ENCODE results near the gene CRY1. TPM values are rescaled to one million over a fixed set of nuclear protein-coding genes. Genes with fewer than 3 reads are reported as not detected.

The CRY1 gene
- total and polyA plus RNA-seq, 2 of the 4 experiments (the other 2 are of a cell fraction) = 5.9 to 9.9 TPM

- CTCF ChIA-PET = interaction anchor here (0.7 kb wide), 1 partner anchor 845 kb away, joined by 5 read pairs; no protein-coding TSS in a partner anchor
- Histone ChIP-seq H3K9ac (ENCODE audit: low read depth, low read length) (no peak overlapping the region), H3K14ac (replicated peaks; ENCODE audit: low read depth, low read length) (no peak overlapping the region), H2BK120ac (ENCODE audit: low read depth, low read length) (no peak overlapping the region), H2AFZ (replicated peaks; ENCODE audit: low read length, poor library complexity) (no peak overlapping the region), H4K20me1 (ENCODE audit: insufficient read depth, low read length) (no peaks in the 10 kb centered on the region), H3K4ac (ENCODE audit: low read depth, low read length) (no peak overlapping the region), H3K27ac (ENCODE audit: insufficient read depth, low read length) (no peak overlapping the region), H2AK5ac (ENCODE audit: low read depth, low read length) (no peak overlapping the region), H3K18ac (ENCODE audit: low read depth, low read length) (no peak overlapping the region), H3K27me3 (ENCODE audit: control insufficient read depth, insufficient read depth, low read length) (peaks cover 22% of the 10 kb centered on the region), H2BK5ac (ENCODE audit: low read depth, low read length, poor library complexity, severe bottlenecking) (no peak overlapping the region), H4K91ac (ENCODE audit: insufficient read depth, low read depth, low read length) (no peak overlapping the region), H3K56ac (ENCODE audit: extremely low read depth, insufficient read depth, low read length) (no peak overlapping the region), H3K79me1 (ENCODE audit: low read depth in 1 of 2, low read length in 2 of 2) (no peaks in the 10 kb centered on the region), H4K8ac (ENCODE audit: low read depth in 2 of 2, low read length in 2 of 2) (no peak overlapping the region), H2BK20ac (ENCODE audit: low read depth, low read length) (no peak overlapping the region), H2AK9ac (replicated peaks; ENCODE audit: low read depth, low read length, poor library complexity) (no peak overlapping the region), H3K4me1 (ENCODE audit: control insufficient read depth, insufficient read depth, low read length) (no peaks in the 10 kb centered on the region), H3K4me3 (ENCODE audit: insufficient read depth, low read depth, low read length) (no peak overlapping the region), H3K23ac (ENCODE audit: low read depth, low read length) (no peak overlapping the region), H2BK15ac (ENCODE audit: low read depth, low read length) (no peak overlapping the region), H4K5ac (ENCODE audit: low read depth, low read length) (no peak overlapping the region), H3K9me3 (ENCODE audit: control insufficient read depth, insufficient read depth, low read length) (no peaks in the 10 kb centered on the region), H3K9me1 (ENCODE audit: insufficient read depth, low read length) (no peaks in the 10 kb centered on the region), H3K4me2 (ENCODE audit: low read depth, low read length) (no peak overlapping the region), H3K36me3 (ENCODE audit: control insufficient read depth, insufficient read depth, low read length) (no peaks in the 10 kb centered on the region)
- TF ChIP-seq CHD1 (IDR thresholded peaks at IDR 0.05; ENCODE audit: low read depth, low read length) = no peak
- no peak for TF ChIP-seq MXI1 (IDR thresholded peaks at IDR 0.05; ENCODE audit: borderline replicate concordance, low read depth, low read length)
- no peak for TF ChIP-seq CTCF (conservative IDR thresholded peaks at IDR 0.05; ENCODE audit: low read depth, low read length)
- TF ChIP-seq CEBPB (IDR thresholded peaks at IDR 0.05; ENCODE audit: low read depth, low read length) = no peak
- TF ChIP-seq RCOR1 (IDR thresholded peaks at IDR 0.05; ENCODE audit: insufficient replicate concordance, low read length) = no peak
- TF ChIP-seq BHLHE40 (IDR thresholded peaks at IDR 0.05; ENCODE audit: low read depth, low read length) = no peak
- no peak for TF ChIP-seq MAFK (IDR thresholded peaks at IDR 0.05; ENCODE audit: low read depth, low read length)
- TF ChIP-seq MAZ (IDR thresholded peaks at IDR 0.05; ENCODE audit: borderline replicate concordance, low read depth, low read length) = no peak
- no peak for TF ChIP-seq FOS (IDR thresholded peaks at IDR 0.05; ENCODE audit: low read depth, low read length)
- no peak for TF ChIP-seq RAD21 (IDR thresholded peaks at IDR 0.05; ENCODE audit: low read length)
- TF ChIP-seq ELK1 (IDR thresholded peaks at IDR 0.05; ENCODE audit: borderline replicate concordance, low read depth, low read length) = no peak
- TF ChIP-seq NFE2L2 (IDR thresholded peaks at IDR 0.05; ENCODE audit: low read depth, low read length) = no peak
- no TSS peak for BruUV-seq (replicated peaks)
- dilution Hi-C loops (cut with HindIII; ENCODE audit: low sequenced_read_pairs, unreplicated experiment) (no loop called here), intact Hi-C loops (cut with micrococcal nuclease) (loop anchor here (10.0 kb wide), 1 partner anchor 584 kb away; no protein-coding TSS in a partner anchor), in situ Hi-C loops (cut with MboI; ENCODE audit: low sequenced_read_pairs) (no loop called here)
- WGBS, 2 experiments (ENCODE audit: extremely low coverage in 2 of 2, insufficient read length in 1 of 2) = 100% methylated on average over 1 of the region's 8 CpGs; no CpG with 5 or more reads in 1 of the 2 experiments
- POLR2A ChIA-PET (ENCODE audit: unreplicated experiment) = no interaction called here
- ATAC-seq (ENCODE audit: low read depth) (no peak), DNase-seq (no peak)
Measured at GRCh38 chr12:107108995-107109508, 15.7 kb upstream of the CRY1 start.

All from IMR-90 (cell line).